NK-92 (cell line): ENCODE measurements around the gene CLCF1.

ENCODE experiments used
- DNase-seq: peaks from one replicate; lab custom pipeline; 2025; ENCODE audit not compliant: unreplicated experiment; lab: John Stamatoyannopoulos, UW

CLCF1 gene

GRCh38 chr11:67372993-67373647, at the start of gene CLCF1:
CLCF1 (minus strand) TSS chr11:67373598; CDS start chr11:67373539, 59 bp downstream.
- no peak for DNase-seq

GRCh38 chr11:67422891-67423290, 49.5 kb upstream of the CLCF1 start:
- no peak for DNase-seq

- DNase-seq, result no peak
These were observed 48.1 kb upstream of the CLCF1 start for GRCh38 chr11:67421430-67422031.

GRCh38 chr11:67420646-67421429, 47.4 kb upstream of the CLCF1 start:
- DNase-seq, result peak; percentile 73

GRCh38 chr11:67420147-67420645, 46.8 kb upstream of the CLCF1 start:
- DNase-seq, result no peak

GRCh38 chr11:67419325-67420049, 46.1 kb upstream of the CLCF1 start:
- DNase-seq, result no peak

GRCh38 chr11:67418476-67419281, 45.3 kb upstream of the CLCF1 start:
- DNase-seq, result no peak

- DNase-seq, result no peak
These were observed 44.0 kb upstream of the CLCF1 start for GRCh38 chr11:67417425-67417824.

GRCh38 chr11:67416416-67417335, 43.3 kb upstream of the CLCF1 start:
- peak; percentile 13 for DNase-seq

GRCh38 chr11:67415501-67416304, 42.3 kb upstream of the CLCF1 start, which contains the start of gene CARNS1:
CARNS1 (plus strand) TSS chr11:67415678; CDS start chr11:67416200, 522 bp downstream.
- DNase-seq, result no peak

GRCh38 chr11:67413266-67413849, 40.0 kb upstream of the CLCF1 start:
- DNase-seq, result no peak

- no peak for DNase-seq
These were observed 39.2 kb upstream of the CLCF1 start for GRCh38 chr11:67412495-67413179.

GRCh38 chr11:67411785-67412152, 38.4 kb upstream of the CLCF1 start:
- DNase-seq, result no peak

GRCh38 chr11:67410984-67411784, 37.8 kb upstream of the CLCF1 start:
- no peak for DNase-seq

- DNase-seq, result no peak
These were observed 37.0 kb upstream of the CLCF1 start for GRCh38 chr11:67410369-67410831.

- DNase-seq, result no peak
These were observed 36.5 kb upstream of the CLCF1 start for GRCh38 chr11:67409781-67410368.
